ENCODE results near the gene XIRP2. TPM values are rescaled to one million over a fixed set of nuclear protein-coding genes. Genes with fewer than 3 reads are reported as not detected.
"Not testable (repeated sequence)": the region's sequence is repeated elsewhere in the genome, so short reads cannot be mapped to it uniquely, and the experiment has no call there.

XIRP2 gene
- total RNA-seq, 6 experiments from 2014 or later = 0.05 to 2.0 (median 0.19) TPM

DNA sequence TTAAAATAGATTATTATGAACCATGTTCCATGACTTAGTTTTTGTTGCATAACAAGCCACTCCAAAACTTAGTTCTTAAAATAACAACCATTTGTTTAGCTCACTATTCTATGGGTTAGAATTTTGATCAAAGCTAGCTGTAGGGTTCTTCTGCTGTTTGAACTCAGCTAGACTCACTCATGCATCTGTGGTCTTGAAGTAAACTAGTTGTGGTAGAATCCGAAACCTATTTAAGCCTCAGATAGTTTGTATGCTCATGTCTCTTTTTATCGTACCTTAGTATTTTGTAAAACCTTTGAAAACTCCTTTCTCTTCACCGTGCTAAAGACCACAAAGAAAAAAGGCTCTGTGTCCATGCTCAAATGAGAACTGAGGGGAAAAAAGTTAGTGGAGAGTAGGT is 166.6 kb downstream of the XIRP2 start:
- no peak for DNase-seq
- no peak overlapping the region for H3K27ac ChIP-seq
- H3K36me3 ChIP-seq = no peaks in the 10 kb centered on the region
- no peaks in the 10 kb centered on the region for H3K4me1 ChIP-seq
- H3K4me3 ChIP-seq = no peak overlapping the region
- intact Hi-C loops (cut with DNase I) = no loop called here
- TF ChIP-seq POLR2A (IDR thresholded peaks at IDR 0.05) = no peak
- TF ChIP-seq, protein P1, sequence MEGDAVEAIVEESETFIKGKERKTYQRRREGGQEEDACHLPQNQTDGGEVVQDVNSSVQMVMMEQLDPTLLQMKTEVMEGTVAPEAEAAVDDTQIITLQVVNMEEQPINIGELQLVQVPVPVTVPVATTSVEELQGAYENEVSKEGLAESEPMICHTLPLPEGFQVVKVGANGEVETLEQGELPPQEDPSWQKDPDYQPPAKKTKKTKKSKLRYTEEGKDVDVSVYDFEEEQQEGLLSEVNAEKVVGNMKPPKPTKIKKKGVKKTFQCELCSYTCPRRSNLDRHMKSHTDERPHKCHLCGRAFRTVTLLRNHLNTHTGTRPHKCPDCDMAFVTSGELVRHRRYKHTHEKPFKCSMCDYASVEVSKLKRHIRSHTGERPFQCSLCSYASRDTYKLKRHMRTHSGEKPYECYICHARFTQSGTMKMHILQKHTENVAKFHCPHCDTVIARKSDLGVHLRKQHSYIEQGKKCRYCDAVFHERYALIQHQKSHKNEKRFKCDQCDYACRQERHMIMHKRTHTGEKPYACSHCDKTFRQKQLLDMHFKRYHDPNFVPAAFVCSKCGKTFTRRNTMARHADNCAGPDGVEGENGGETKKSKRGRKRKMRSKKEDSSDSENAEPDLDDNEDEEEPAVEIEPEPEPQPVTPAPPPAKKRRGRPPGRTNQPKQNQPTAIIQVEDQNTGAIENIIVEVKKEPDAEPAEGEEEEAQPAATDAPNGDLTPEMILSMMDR (IDR thresholded peaks at IDR 0.05) = no peak
- no peaks in the 10 kb centered on the region for H3K9me3 ChIP-seq
- ATAC-seq = no peak
- peaks cover 0 to 3% of the 10 kb centered on the region in 2 donors for H3K27me3 ChIP-seq
- 61% methylated on average over 3 of the region's 3 CpGs for WGBS (ENCODE audit: insufficient coverage, low coverage, low lambda C conversion rate, missing lambda C conversion rate)

DNA sequence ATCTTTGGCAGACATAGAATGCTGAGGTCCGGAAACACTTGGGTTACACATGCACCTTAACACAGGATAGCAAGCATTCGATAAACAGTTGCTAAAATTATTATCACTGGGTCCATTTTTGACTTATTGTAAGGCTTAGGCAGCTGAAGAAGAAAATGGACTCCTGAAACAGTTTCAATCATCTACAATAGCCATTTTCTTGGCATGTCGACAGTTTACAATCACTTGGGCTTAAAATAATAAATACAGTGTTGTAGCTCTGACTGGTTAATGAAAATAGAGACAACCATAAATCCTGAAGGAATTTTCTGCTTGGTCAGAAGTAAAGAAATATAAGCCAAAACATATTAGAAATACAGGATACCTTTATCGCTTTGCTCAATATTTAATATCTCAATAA is 169.2 kb downstream of the XIRP2 start:
- DNase-seq = no peak
- H3K27me3 ChIP-seq = peaks cover 0 to 3% of the 10 kb centered on the region in 2 donors
- intact Hi-C loops (cut with DNase I) = no loop called here
- no peaks in the 10 kb centered on the region for H3K36me3 ChIP-seq
- 73% methylated on average over 4 of the region's 4 CpGs for WGBS (ENCODE audit: insufficient coverage, low coverage, low lambda C conversion rate, missing lambda C conversion rate)
- H3K9me3 ChIP-seq = no peaks in the 10 kb centered on the region
- H3K27ac ChIP-seq = no peak overlapping the region
- no peaks in the 10 kb centered on the region for H3K4me1 ChIP-seq
- ATAC-seq = no peak
- TF ChIP-seq POLR2A (IDR thresholded peaks at IDR 0.05) = no peak
- TF ChIP-seq, protein P1 (IDR thresholded peaks at IDR 0.05) = no peak
- no peak overlapping the region for H3K4me3 ChIP-seq

DNA sequence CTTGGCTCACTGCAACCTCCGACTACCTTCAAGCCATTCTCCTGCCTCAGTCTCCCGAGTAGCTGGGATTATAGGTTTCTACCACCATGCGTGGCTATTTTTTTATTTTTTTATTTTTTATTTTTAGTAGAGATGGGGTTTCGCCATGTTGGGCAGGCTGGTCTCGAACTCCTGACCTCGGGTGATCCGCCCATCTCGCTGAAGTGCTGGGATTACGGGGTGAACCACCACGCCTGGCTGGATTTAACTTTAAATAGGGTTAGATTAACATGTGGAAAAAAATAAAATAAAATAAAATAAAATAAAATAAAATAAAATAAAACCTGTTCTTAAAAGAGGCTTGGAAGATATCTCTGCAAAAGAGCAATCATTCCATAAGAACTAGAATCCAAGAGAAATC is 170.9 kb downstream of the XIRP2 start:
- intact Hi-C loops (cut with DNase I) = no loop called here
- Histone ChIP-seq H3K36me3 (no peaks in the 10 kb centered on the region), H3K4me3 (no peak overlapping the region), H3K9me3 (no peaks in the 10 kb centered on the region), H3K27me3 (peaks cover 0 to 3% of the 10 kb centered on the region in 2 donors), H3K27ac (no peak overlapping the region), H3K4me1 (no peaks in the 10 kb centered on the region)
- TF ChIP-seq POLR2A (IDR thresholded peaks at IDR 0.05) = no peak
- TF ChIP-seq, protein P1 (IDR thresholded peaks at IDR 0.05) = no peak
- ATAC-seq (no peak), DNase-seq (no peak)
- WGBS (ENCODE audit: insufficient coverage, low coverage, low lambda C conversion rate, missing lambda C conversion rate) = 44% methylated on average over 5 of the region's 10 CpGs

DNA sequence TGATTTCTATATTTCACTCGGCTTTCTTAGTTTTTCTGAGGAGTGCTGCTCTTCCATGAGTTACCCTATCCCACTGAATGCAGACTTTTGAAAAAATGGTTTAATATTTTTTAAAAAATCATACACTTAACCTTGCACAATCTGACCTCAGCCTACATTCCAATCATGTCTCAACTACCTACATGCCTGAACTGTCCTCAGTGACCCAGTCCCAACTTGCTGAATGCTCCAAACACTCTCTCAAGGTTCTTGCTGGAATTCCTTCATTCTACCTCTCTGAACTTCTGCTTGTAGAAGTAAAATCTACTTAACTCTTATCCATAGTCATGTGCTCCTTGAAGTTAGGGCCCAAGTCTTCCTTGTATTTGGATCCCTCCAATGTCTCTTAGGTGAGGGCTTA is 181.6 kb downstream of the XIRP2 start:
- no peak overlapping the region for H3K27ac ChIP-seq
- no peaks in the 10 kb centered on the region for H3K36me3 ChIP-seq
- no peak overlapping the region for H3K4me3 ChIP-seq
- H3K9me3 ChIP-seq = no peaks in the 10 kb centered on the region
- DNase-seq = no peak
- ATAC-seq = no peak
- H3K27me3 ChIP-seq = no peaks in the 10 kb centered on the region
- WGBS (ENCODE audit: insufficient coverage, low coverage, low lambda C conversion rate, missing lambda C conversion rate) = 42% methylated on average over 1 of the region's 1 CpG
- TF ChIP-seq, protein P1 (IDR thresholded peaks at IDR 0.05) = no peak
- no peak for TF ChIP-seq POLR2A (IDR thresholded peaks at IDR 0.05)
- intact Hi-C loops (cut with DNase I) = no loop called here
- no peaks in the 10 kb centered on the region for H3K4me1 ChIP-seq

DNA sequence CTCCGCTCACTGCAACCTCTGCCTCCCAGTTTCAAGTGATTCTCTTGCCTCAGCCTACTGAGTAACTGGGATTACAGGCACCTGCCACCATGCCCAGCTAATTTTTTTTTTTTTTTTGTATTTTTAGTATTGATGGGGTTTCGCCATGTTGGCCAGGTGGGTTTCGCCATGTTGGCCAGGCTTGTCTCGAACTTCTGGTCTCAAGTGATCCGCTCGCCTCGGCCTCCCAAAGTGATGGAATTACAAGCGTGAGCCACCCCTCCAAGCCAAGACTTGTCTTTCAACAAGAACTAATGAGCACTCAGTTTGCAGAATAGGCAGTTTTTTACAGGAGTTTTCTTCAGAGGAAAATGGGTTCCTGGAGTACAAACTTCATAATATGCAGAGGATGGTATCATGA is 187.4 kb downstream of the XIRP2 start:
- H3K27me3 ChIP-seq; H3K4me3 ChIP-seq; H3K4me1 ChIP-seq; H3K27ac ChIP-seq; intact Hi-C loops (cut with DNase I); ATAC-seq; H3K36me3 ChIP-seq; H3K9me3 ChIP-seq; DNase-seq: not testable (repeated sequence)
- WGBS (ENCODE audit: insufficient coverage, low coverage, low lambda C conversion rate, missing lambda C conversion rate) = 65% methylated on average over 7 of the region's 8 CpGs

DNA sequence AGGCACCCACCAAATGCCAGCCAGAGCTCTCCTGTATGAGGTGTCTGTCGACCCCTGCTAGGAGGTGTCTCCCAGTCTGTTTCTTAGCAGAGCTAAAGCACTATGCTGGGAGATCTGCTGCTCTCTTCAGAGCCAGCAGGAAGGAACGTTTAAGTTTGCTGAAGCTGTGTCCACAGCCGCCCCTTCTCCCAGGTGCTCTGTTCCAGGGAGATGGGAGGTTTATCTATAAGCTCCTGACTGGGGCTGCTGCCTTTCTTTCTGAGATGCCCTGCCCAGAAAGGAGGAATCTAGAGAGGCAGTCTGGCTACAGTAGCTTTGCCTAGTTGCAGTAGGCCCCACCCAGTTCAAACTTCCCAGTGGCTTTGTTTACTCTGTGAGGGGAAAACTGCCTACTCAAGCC is 210.7 kb downstream of the XIRP2 start:
- H3K27ac ChIP-seq; ATAC-seq; H3K27me3 ChIP-seq; intact Hi-C loops (cut with DNase I); DNase-seq; H3K36me3 ChIP-seq; H3K9me3 ChIP-seq; H3K4me1 ChIP-seq; H3K4me3 ChIP-seq: not testable (repeated sequence)
- no CpG with 5 or more reads among the region's 3 CpGs for WGBS (ENCODE audit: insufficient coverage, low coverage, low lambda C conversion rate, missing lambda C conversion rate)
